Measurements from ENCODE around the gene C12orf76. TPM values are rescaled to one million over a fixed set of nuclear protein-coding genes. Genes with fewer than 3 reads are reported as not detected.

C12orf76 gene
- polyA plus RNA-seq, 1 donor from 2014 or later, result 227 TPM

DNA sequence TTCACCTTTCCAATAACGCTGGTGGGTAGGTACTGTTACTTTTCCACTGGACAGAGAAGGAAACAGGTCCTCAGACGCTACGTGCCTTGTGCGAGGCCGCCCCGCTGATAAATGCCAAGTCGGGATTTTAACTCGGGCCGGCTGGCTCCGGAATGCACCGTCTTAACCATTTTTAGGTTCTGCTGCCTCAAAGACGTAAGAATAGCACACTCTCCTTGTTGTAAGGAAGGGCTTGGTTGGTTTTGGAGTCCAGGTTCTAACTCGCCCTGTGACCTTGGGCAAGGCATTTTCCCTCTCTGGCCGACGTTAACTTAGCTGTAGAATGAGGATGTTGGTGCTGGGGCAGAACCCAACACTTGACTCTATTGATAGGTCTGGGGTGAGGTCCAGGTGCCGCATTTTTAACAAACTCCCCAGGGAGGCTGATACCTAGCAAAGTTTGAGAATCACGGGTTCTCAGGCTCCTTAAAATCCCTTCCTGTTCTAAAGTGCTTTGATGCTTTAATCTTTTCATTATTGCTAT is 48.3 kb downstream of the C12orf76 start:
- Histone ChIP-seq H3K27me3 (ENCODE audit: insufficient read depth, low read depth, low read length) (no peaks in the 10 kb centered on the region), H3K4me3 (ENCODE audit: low read length) (peak overlapping the region; percentile 96), H3K9ac (ENCODE audit: low read length) (peak overlapping the region; percentile 69), H3K27ac (ENCODE audit: low read length) (no peak overlapping the region), H3K9me3 (ENCODE audit: low read length) (no peaks in the 10 kb centered on the region), H3K36me3 (ENCODE audit: insufficient read depth, low read length) (no peaks in the 10 kb centered on the region), H2AFZ (ENCODE audit: low read depth, low read length) (peak overlapping the region; percentile 19), H4K20me1 (ENCODE audit: insufficient read depth) (no peaks in the 10 kb centered on the region), H3K4me2 (ENCODE audit: low read length) (peak overlapping the region; percentile 79), H3K9me2 (ENCODE audit: insufficient read depth, low read length) (no peaks in the 10 kb centered on the region), H3F3A (ENCODE audit: insufficient read depth, low read length, poor library complexity, severe bottlenecking) (no peaks in the 10 kb centered on the region), H3K79me2 (replicated peaks; ENCODE audit: insufficient read depth, low read length) (peaks cover 16% of the 10 kb centered on the region)
- TF ChIP-seq EZH2 (IDR thresholded peaks at IDR 0.05; ENCODE audit: borderline replicate concordance, insufficient read depth, low read length, poor library complexity, severe bottlenecking) (no peak), TAF1 (IDR thresholded peaks at IDR 0.05; ENCODE audit: low read depth) (no peak)
- TF ChIP-seq, protein P1, sequence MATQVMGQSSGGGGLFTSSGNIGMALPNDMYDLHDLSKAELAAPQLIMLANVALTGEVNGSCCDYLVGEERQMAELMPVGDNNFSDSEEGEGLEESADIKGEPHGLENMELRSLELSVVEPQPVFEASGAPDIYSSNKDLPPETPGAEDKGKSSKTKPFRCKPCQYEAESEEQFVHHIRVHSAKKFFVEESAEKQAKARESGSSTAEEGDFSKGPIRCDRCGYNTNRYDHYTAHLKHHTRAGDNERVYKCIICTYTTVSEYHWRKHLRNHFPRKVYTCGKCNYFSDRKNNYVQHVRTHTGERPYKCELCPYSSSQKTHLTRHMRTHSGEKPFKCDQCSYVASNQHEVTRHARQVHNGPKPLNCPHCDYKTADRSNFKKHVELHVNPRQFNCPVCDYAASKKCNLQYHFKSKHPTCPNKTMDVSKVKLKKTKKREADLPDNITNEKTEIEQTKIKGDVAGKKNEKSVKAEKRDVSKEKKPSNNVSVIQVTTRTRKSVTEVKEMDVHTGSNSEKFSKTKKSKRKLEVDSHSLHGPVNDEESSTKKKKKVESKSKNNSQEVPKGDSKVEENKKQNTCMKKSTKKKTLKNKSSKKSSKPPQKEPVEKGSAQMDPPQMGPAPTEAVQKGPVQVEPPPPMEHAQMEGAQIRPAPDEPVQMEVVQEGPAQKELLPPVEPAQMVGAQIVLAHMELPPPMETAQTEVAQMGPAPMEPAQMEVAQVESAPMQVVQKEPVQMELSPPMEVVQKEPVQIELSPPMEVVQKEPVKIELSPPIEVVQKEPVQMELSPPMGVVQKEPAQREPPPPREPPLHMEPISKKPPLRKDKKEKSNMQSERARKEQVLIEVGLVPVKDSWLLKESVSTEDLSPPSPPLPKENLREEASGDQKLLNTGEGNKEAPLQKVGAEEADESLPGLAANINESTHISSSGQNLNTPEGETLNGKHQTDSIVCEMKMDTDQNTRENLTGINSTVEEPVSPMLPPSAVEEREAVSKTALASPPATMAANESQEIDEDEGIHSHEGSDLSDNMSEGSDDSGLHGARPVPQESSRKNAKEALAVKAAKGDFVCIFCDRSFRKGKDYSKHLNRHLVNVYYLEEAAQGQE (IDR thresholded peaks at IDR 0.05; ENCODE audit: borderline replicate concordance), result no peak
- TF ChIP-seq, protein P2, sequence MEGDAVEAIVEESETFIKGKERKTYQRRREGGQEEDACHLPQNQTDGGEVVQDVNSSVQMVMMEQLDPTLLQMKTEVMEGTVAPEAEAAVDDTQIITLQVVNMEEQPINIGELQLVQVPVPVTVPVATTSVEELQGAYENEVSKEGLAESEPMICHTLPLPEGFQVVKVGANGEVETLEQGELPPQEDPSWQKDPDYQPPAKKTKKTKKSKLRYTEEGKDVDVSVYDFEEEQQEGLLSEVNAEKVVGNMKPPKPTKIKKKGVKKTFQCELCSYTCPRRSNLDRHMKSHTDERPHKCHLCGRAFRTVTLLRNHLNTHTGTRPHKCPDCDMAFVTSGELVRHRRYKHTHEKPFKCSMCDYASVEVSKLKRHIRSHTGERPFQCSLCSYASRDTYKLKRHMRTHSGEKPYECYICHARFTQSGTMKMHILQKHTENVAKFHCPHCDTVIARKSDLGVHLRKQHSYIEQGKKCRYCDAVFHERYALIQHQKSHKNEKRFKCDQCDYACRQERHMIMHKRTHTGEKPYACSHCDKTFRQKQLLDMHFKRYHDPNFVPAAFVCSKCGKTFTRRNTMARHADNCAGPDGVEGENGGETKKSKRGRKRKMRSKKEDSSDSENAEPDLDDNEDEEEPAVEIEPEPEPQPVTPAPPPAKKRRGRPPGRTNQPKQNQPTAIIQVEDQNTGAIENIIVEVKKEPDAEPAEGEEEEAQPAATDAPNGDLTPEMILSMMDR (IDR thresholded peaks at IDR 0.05; ENCODE audit: poor library complexity, severe bottlenecking), result no peak

DNA sequence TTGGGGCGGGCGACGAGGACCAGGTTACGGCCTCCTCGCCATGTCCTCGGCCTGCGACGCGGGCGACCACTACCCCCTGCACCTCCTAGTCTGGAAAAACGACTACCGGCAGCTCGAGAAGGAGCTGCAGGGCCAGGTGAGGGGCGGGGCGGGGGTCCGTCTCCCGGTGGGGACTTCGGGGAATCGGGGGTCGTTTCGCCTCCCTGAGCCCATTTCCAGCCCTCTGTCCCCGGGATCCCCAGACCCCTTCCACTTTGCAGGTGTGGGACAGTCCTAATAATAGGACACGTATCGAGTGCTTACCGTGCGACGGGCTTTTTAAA is 48.7 kb downstream of the C12orf76 start:
- Histone ChIP-seq H3K27ac (ENCODE audit: low read length) (no peak overlapping the region), H3K36me3 (ENCODE audit: insufficient read depth, low read length) (no peaks in the 10 kb centered on the region), H3K9me2 (ENCODE audit: insufficient read depth, low read length) (no peaks in the 10 kb centered on the region), H3K9ac (ENCODE audit: low read length) (peak overlapping the region; percentile 69), H3K27me3 (ENCODE audit: insufficient read depth, low read depth, low read length) (no peaks in the 10 kb centered on the region), H3K4me3 (ENCODE audit: low read length) (peak overlapping the region; percentile 96), H2AFZ (ENCODE audit: low read depth, low read length) (peak overlapping the region; percentile 19), H3K4me2 (ENCODE audit: low read length) (peak overlapping the region; percentile 79), H3K79me2 (replicated peaks; ENCODE audit: insufficient read depth, low read length) (peaks cover 21% of the 10 kb centered on the region), H3F3A (ENCODE audit: insufficient read depth, low read length, poor library complexity, severe bottlenecking) (no peaks in the 10 kb centered on the region), H3K9me3 (ENCODE audit: low read length) (no peaks in the 10 kb centered on the region), H4K20me1 (ENCODE audit: insufficient read depth) (no peaks in the 10 kb centered on the region)
- TF ChIP-seq, protein P1 (IDR thresholded peaks at IDR 0.05; ENCODE audit: borderline replicate concordance), result no peak
- TF ChIP-seq EP300 (conservative IDR thresholded peaks at IDR 0.05; ENCODE audit: poor library complexity, severe bottlenecking), result no peak
- TF ChIP-seq EZH2 (IDR thresholded peaks at IDR 0.05; ENCODE audit: borderline replicate concordance, insufficient read depth, low read length, poor library complexity, severe bottlenecking), result no peak
- no peak for TF ChIP-seq POLR2AphosphoS5 (IDR thresholded peaks at IDR 0.05)
- TF ChIP-seq MXI1 (conservative IDR thresholded peaks at IDR 0.05; ENCODE audit: poor library complexity, severe bottlenecking), result no peak
- no peak for TF ChIP-seq TAF1 (IDR thresholded peaks at IDR 0.05; ENCODE audit: low read depth)

Measured in neural cell (in vitro differentiated cells).